Suppressor macrophage (primary cell): ENCODE data around the gene ENTPD8.

ENCODE experiments used
- DNase-seq, 4 experiments: peaks; one replicate each; pipeline ENCODE4 v3.0.0-alpha.2; 2020 to 2022

The ENTPD8 gene

GRCh38 chr9:137446851-137447471 lies 5.8 kb upstream of the ENTPD8 start:
- peak; percentile 59 to 77 (median 74) for DNase-seq

GRCh38 chr9:137445930-137446431 lies 4.8 kb upstream of the ENTPD8 start:
- DNase-seq: no peak

- DNase-seq: peak; percentile 85 to 92 (median 90)
Observed at GRCh38 chr9:137445275-137445807, 4.2 kb upstream of the ENTPD8 start.

GRCh38 chr9:137444106-137444790 lies 3.1 kb upstream of the ENTPD8 start:
- no peak for DNase-seq

GRCh38 chr9:137441935-137442321 lies 771 bp upstream of the ENTPD8 start:
- no peak for DNase-seq

GRCh38 chr9:137439158-137439714 lies 1.9 kb downstream of the ENTPD8 start:
- DNase-seq: no peak

- no peak for DNase-seq
Observed at GRCh38 chr9:137438591-137439157, 2.5 kb downstream of the ENTPD8 start.

- DNase-seq: no peak
Observed at GRCh38 chr9:137437691-137438590, 3.2 kb downstream of the ENTPD8 start.

GRCh38 chr9:137436761-137437600 lies 4.2 kb downstream of the ENTPD8 start:
- no peak for DNase-seq

GRCh38 chr9:137435980-137436760 lies 5.0 kb downstream of the ENTPD8 start:
- peak; percentile 37 to 76 (median 64) for DNase-seq

- DNase-seq: no peak
Observed at GRCh38 chr9:137435381-137435891, 5.7 kb downstream of the ENTPD8 start.

GRCh38 chr9:137434498-137435380 lies 6.4 kb downstream of the ENTPD8 start:
- DNase-seq: peak in 3 of 4 experiments; percentile 36 to 60 (median 46)

- DNase-seq: no peak
Observed at GRCh38 chr9:137433916-137434431, 7.2 kb downstream of the ENTPD8 start.

GRCh38 chr9:137433349-137433915 lies 7.7 kb downstream of the ENTPD8 start:
- no peak for DNase-seq

GRCh38 chr9:137432687-137433348 lies 8.3 kb downstream of the ENTPD8 start:
- no peak for DNase-seq

GRCh38 chr9:137431416-137431931 lies 9.7 kb downstream of the ENTPD8 start:
- no peak for DNase-seq

GRCh38 chr9:137430723-137431415 lies 10.3 kb downstream of the ENTPD8 start:
- no peak for DNase-seq
